MCF 10A (cell line): ENCODE measurements around the gene COL4A1. TPM values are rescaled to one million over a fixed set of nuclear protein-coding genes. Genes with fewer than 3 reads are reported as not detected.

Experiments used
- BruUV-seq: library from RNA; stranded (reverse); fragments of 400-500 nt; replicated peaks from 2 replicates; lab custom pipeline; 2021; lab: Mats Ljungman, UMichigan
- CTCF ChIA-PET: fragments of 300-600 bp; sonication (Branson Sonifier 250); formaldehyde crosslinking; extraction: SDS; loops from one replicate; lab custom pipeline; 2021; ENCODE audit warnings: antibody characterized with exemption, inconsistent platforms; lab: Yijun Ruan, JAX
- POLR2A ChIA-PET: fragments of 300-600, 350-650 bp; sonication (Branson Sonifier 250); formaldehyde crosslinking; extraction: SDS; loops from one replicate; lab custom pipeline; 2020; ENCODE audit warnings: antibody characterized with exemption, inconsistent platforms; lab: Yijun Ruan, JAX
- DNase-seq: peaks from one replicate; pipeline ENCODE4 v3.0.0-alpha.2; 2018; ENCODE audit not compliant: unreplicated experiment
- H3K27ac Mint-ChIP-seq: one replicate; pipeline ENCODE4 v1.8.0; 2022; ENCODE audit warnings: mild to moderate bottlenecking, low read depth, mixed read lengths; ENCODE audit not compliant: unreplicated experiment
- H3K27me3 Mint-ChIP-seq: one replicate; pipeline ENCODE4 v1.8.0; 2022; ENCODE audit warnings: mixed read lengths; ENCODE audit not compliant: insufficient read depth, unreplicated experiment
- H3K36me3 Mint-ChIP-seq: one replicate; pipeline ENCODE4 v1.8.0; 2022; ENCODE audit warnings: mild to moderate bottlenecking, moderate library complexity, mixed read lengths; ENCODE audit not compliant: insufficient read depth, unreplicated experiment
- H3K4me1 Mint-ChIP-seq: one replicate; pipeline ENCODE4 v1.8.0; 2022; ENCODE audit warnings: mixed read lengths; ENCODE audit not compliant: insufficient read depth, unreplicated experiment
- H3K4me3 Mint-ChIP-seq: one replicate; pipeline ENCODE4 v1.8.0; 2022; ENCODE audit warnings: mild to moderate bottlenecking, moderate library complexity, mixed read lengths; ENCODE audit not compliant: unreplicated experiment
- H3K9me3 Mint-ChIP-seq: one replicate; pipeline ENCODE4 v1.8.0; 2022; ENCODE audit warnings: mixed read lengths; ENCODE audit not compliant: unreplicated experiment
- CTCF ChIP-seq: fragments of 200-600 bp; IDR thresholded peaks from one replicate; pipeline ENCODE4 v1.8.0; 2022; ENCODE audit warnings: antibody characterized with exemption, mild to moderate bottlenecking; ENCODE audit not compliant: unreplicated experiment
- intact Hi-C: fragments of 100-400 bp; cut with micrococcal nuclease; formaldehyde crosslinking; loops from 2 replicates; pipeline ENCODE4 v1.14.1; 2022
- total RNA-seq: library from RNA; stranded (reverse); gene quantifications from 2 replicates; pipeline ENCODE4 v1.2.3, GENCODE V29; 2022

COL4A1 gene
- total RNA-seq, 1 experiment from 2014 or later: 42.1 TPM

DNA sequence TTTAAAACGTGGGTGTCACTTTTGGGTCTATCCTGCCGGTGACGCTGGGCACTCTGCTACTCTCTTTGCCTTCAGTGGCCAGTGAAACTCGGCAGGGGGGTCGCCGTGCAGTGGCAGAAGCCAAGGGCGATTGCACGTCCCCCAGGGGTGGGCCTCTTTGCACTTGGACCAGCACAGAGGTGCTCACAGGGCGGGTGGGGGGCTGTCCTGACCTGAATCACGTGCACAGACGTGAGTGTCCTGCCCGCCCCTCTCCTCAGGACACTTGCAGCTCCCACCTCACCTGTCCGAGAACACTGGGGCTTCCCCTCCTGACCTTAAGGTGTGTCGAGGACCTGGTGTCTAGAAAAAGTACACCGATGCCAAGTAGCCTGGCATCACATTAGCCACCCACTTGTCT lies 16.1 kb downstream of the COL4A1 start:
- no peak for TF ChIP-seq CTCF
- Mint-ChIP-seq H3K36me3 (peaks cover 11% of the 10 kb centered on the region), H3K4me1 (no peaks in the 10 kb centered on the region), H3K27me3 (no peaks in the 10 kb centered on the region), H3K9me3 (no peaks in the 10 kb centered on the region), H3K4me3 (no peak overlapping the region), H3K27ac (no peak overlapping the region)
- DNase-seq: no peak
- BruUV-seq: no TSS peak
- intact Hi-C loops: no loop called here
- CTCF ChIA-PET: no interaction called here
- POLR2A ChIA-PET: no interaction called here

DNA sequence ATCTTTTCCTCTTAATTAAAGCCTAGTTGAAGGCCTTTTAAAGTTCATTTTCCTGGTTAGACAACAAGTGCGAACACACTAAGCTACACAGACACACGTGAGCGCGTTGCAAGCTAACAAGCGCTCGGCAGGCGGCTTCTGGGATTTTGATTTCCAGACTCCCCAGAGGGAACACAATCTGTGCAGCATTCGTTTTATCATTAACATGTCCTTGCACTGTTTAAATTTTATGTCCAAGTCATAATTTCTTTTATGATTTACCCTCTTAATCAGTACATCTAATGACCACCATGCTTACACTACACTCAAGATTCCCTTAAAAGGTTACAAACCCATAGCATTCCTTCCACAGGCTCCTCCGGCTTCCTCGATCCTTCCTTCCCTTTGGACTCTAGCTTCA lies 16.8 kb downstream of the COL4A1 start:
- no peak for TF ChIP-seq CTCF
- Mint-ChIP-seq H3K9me3 (no peaks in the 10 kb centered on the region), H3K36me3 (peaks cover 5% of the 10 kb centered on the region), H3K27me3 (no peaks in the 10 kb centered on the region), H3K27ac (no peak overlapping the region), H3K4me1 (no peaks in the 10 kb centered on the region), H3K4me3 (no peak overlapping the region)
- intact Hi-C loops: no loop called here
- CTCF ChIA-PET: no interaction called here
- BruUV-seq: no TSS peak
- DNase-seq: no peak
- POLR2A ChIA-PET: no interaction called here

- ChIA-PET CTCF (interaction anchor here (0.6 kb wide), 1 partner anchor 95 kb away, joined by 3 read pairs; no protein-coding TSS in a partner anchor), POLR2A (no interaction called here)
- no peak for DNase-seq
- Mint-ChIP-seq H3K4me3 (no peak overlapping the region), H3K9me3 (no peaks in the 10 kb centered on the region), H3K27ac (no peak overlapping the region), H3K4me1 (no peaks in the 10 kb centered on the region), H3K27me3 (no peaks in the 10 kb centered on the region), H3K36me3 (peaks cover 5% of the 10 kb centered on the region)
- TF ChIP-seq CTCF: no peak
- intact Hi-C loops: no loop called here
- BruUV-seq: no TSS peak
Measured at GRCh38 chr13:110289661-110290060, 17.3 kb downstream of the COL4A1 start.

- no peaks in the 10 kb centered on the region for H3K4me1 Mint-ChIP-seq
- no peaks in the 10 kb centered on the region for H3K9me3 Mint-ChIP-seq
- intact Hi-C loops: no loop called here
- H3K27ac Mint-ChIP-seq: no peak overlapping the region
- BruUV-seq: no TSS peak
- ChIA-PET POLR2A (no interaction called here), CTCF (interaction anchor here (0.6 kb wide), 1 partner anchor 95 kb away, joined by 3 read pairs; no protein-coding TSS in a partner anchor)
- no peak for TF ChIP-seq CTCF
- no peaks in the 10 kb centered on the region for H3K27me3 Mint-ChIP-seq
- DNase-seq: no peak
- no peak overlapping the region for H3K4me3 Mint-ChIP-seq
- peaks cover 5% of the 10 kb centered on the region for H3K36me3 Mint-ChIP-seq
Measured at GRCh38 chr13:110289174-110289573, 17.8 kb downstream of the COL4A1 start.
